HG02610 (cell line): ENCODE results near the gene PEF1.

Experiments
- ATAC-seq: cut with Tn5 transposase; IDR thresholded peaks from one replicate; pipeline ENCODE4 v1.9.1; 2021; ENCODE audit warnings: mild to moderate bottlenecking, moderate library complexity; ENCODE audit not compliant: unreplicated experiment

PEF1 gene

GRCh38 chr1:31655756-31656155, 11.1 kb upstream of the PEF1 start:
- no peak for ATAC-seq

- no peak for ATAC-seq
Observed at GRCh38 chr1:31655104-31655503, 10.4 kb upstream of the PEF1 start.

- ATAC-seq = no peak
Observed at GRCh38 chr1:31654474-31654776, 9.7 kb upstream of the PEF1 start.

- ATAC-seq = no peak
Observed at GRCh38 chr1:31653717-31654473, 9.2 kb upstream of the PEF1 start.

- no peak for ATAC-seq
Observed at GRCh38 chr1:31652891-31653499, 8.3 kb upstream of the PEF1 start.

GRCh38 chr1:31651766-31652165, 7.1 kb upstream of the PEF1 start:
- ATAC-seq = no peak

- no peak for ATAC-seq
Observed at GRCh38 chr1:31651089-31651420, 6.4 kb upstream of the PEF1 start.

- ATAC-seq = no peak
Observed at GRCh38 chr1:31650161-31651088, 5.7 kb upstream of the PEF1 start.

- ATAC-seq = no peak
Observed at GRCh38 chr1:31648641-31649357, 4.1 kb upstream of the PEF1 start.

GRCh38 chr1:31648190-31648589, 3.5 kb upstream of the PEF1 start:
- no peak for ATAC-seq

GRCh38 chr1:31647106-31647505, 2.4 kb upstream of the PEF1 start:
- no peak for ATAC-seq

- ATAC-seq = no peak
Observed at GRCh38 chr1:31646259-31646960, 1.7 kb upstream of the PEF1 start.

GRCh38 chr1:31645274-31645568, 545 bp upstream of the PEF1 start:
- no peak for ATAC-seq

GRCh38 chr1:31643976-31644559, 608 bp downstream of the PEF1 start:
- ATAC-seq = no peak

- ATAC-seq = no peak
Observed at GRCh38 chr1:31642897-31643296, 1.8 kb downstream of the PEF1 start.

- ATAC-seq = no peak
Observed at GRCh38 chr1:31642366-31642765, 2.3 kb downstream of the PEF1 start.

GRCh38 chr1:31640964-31641363, 3.7 kb downstream of the PEF1 start:
- ATAC-seq = no peak

GRCh38 chr1:31640179-31640578, 4.5 kb downstream of the PEF1 start:
- no peak for ATAC-seq

- no peak for ATAC-seq
Observed at GRCh38 chr1:31639543-31639942, 5.1 kb downstream of the PEF1 start.

- peak; percentile 48 for ATAC-seq
Observed at GRCh38 chr1:31637915-31638673, 6.6 kb downstream of the PEF1 start.
